ENCODE measurements around the gene ARFGAP2. TPM values are rescaled to one million over a fixed set of nuclear protein-coding genes. Genes with fewer than 3 reads are reported as not detected.

ARFGAP2 gene
- polyA plus RNA-seq, 2 donors, result 47.7 to 49.6 TPM

- Histone ChIP-seq H3K9me3 (ENCODE audit: control insufficient read depth in 2 of 2, insufficient read depth in 1 of 2, low read depth in 1 of 2, low read length in 1 of 2) (no peaks in the 10 kb centered on the region), H3K4me1 (ENCODE audit: control insufficient read depth in 2 of 2, insufficient read depth in 2 of 2, low read length in 1 of 2) (peaks cover 8 to 9% of the 10 kb centered on the region in 2 donors), H3K36me3 (ENCODE audit: control insufficient read depth in 2 of 2, insufficient read depth in 2 of 2, low read length in 1 of 2) (peaks cover 0 to 2% of the 10 kb centered on the region in 2 donors), H3K27me3 (ENCODE audit: control insufficient read depth in 1 of 2, insufficient read depth in 2 of 2, low read length in 2 of 2) (no peaks in the 10 kb centered on the region), H3K4me3 (ENCODE audit: low read depth in 1 of 2, low read length in 2 of 2) (no peak overlapping the region), H3K27ac (ENCODE audit: low read depth in 2 of 2, low read length in 1 of 2) (no peak overlapping the region)
- 70 to 71% methylated on average over 18 of the region's 18 CpGs for WGBS, 2 donors
Observed at GRCh38 chr11:47154616-47155570, 21.8 kb downstream of the ARFGAP2 start.

- no peak overlapping the region for H3K27ac ChIP-seq (ENCODE audit: low read depth in 2 of 2, low read length in 1 of 2)
- H3K9me3 ChIP-seq (ENCODE audit: control insufficient read depth in 2 of 2, insufficient read depth in 1 of 2, low read depth in 1 of 2, low read length in 1 of 2), result no peaks in the 10 kb centered on the region
- no peaks in the 10 kb centered on the region for H3K27me3 ChIP-seq (ENCODE audit: control insufficient read depth in 1 of 2, insufficient read depth in 2 of 2, low read length in 2 of 2)
- H3K36me3 ChIP-seq (ENCODE audit: control insufficient read depth in 2 of 2, insufficient read depth in 2 of 2, low read length in 1 of 2), result peaks cover 0 to 2% of the 10 kb centered on the region in 2 donors
- H3K4me3 ChIP-seq (ENCODE audit: low read depth in 1 of 2, low read length in 2 of 2), result no peak overlapping the region
- 38% methylated on average over 11 of the region's 11 CpGs for WGBS, 2 donors
- peaks cover 8 to 14% of the 10 kb centered on the region in 2 donors for H3K4me1 ChIP-seq (ENCODE audit: control insufficient read depth in 2 of 2, insufficient read depth in 2 of 2, low read length in 1 of 2)
Observed at GRCh38 chr11:47152953-47153950, 23.4 kb downstream of the ARFGAP2 start.

- Histone ChIP-seq H3K36me3 (ENCODE audit: control insufficient read depth in 2 of 2, insufficient read depth in 2 of 2, low read length in 1 of 2) (peaks cover 0 to 2% of the 10 kb centered on the region in 2 donors), H3K4me1 (ENCODE audit: control insufficient read depth in 2 of 2, insufficient read depth in 2 of 2, low read length in 1 of 2) (peaks cover 6 to 10% of the 10 kb centered on the region in 2 donors), H3K4me3 (ENCODE audit: low read depth in 1 of 2, low read length in 2 of 2) (no peak overlapping the region), H3K27ac (ENCODE audit: low read depth in 2 of 2, low read length in 1 of 2) (no peak overlapping the region), H3K27me3 (ENCODE audit: control insufficient read depth in 1 of 2, insufficient read depth in 2 of 2, low read length in 2 of 2) (no peaks in the 10 kb centered on the region), H3K9me3 (ENCODE audit: control insufficient read depth in 2 of 2, insufficient read depth in 1 of 2, low read depth in 1 of 2, low read length in 1 of 2) (no peaks in the 10 kb centered on the region)
- 84 to 86% methylated on average over 16 of the region's 16 CpGs for WGBS, 2 donors
Observed at GRCh38 chr11:47152126-47152952, 24.3 kb downstream of the ARFGAP2 start.

GRCh38 chr11:47149782-47150181, 26.9 kb downstream of the ARFGAP2 start:
- Histone ChIP-seq H3K9me3 (ENCODE audit: control insufficient read depth in 2 of 2, insufficient read depth in 1 of 2, low read depth in 1 of 2, low read length in 1 of 2) (no peaks in the 10 kb centered on the region), H3K4me1 (ENCODE audit: control insufficient read depth in 2 of 2, insufficient read depth in 2 of 2, low read length in 1 of 2) (peaks cover 0 to 5% of the 10 kb centered on the region in 2 donors), H3K36me3 (ENCODE audit: control insufficient read depth in 2 of 2, insufficient read depth in 2 of 2, low read length in 1 of 2) (no peaks in the 10 kb centered on the region), H3K27ac (ENCODE audit: low read depth in 2 of 2, low read length in 1 of 2) (no peak overlapping the region), H3K27me3 (ENCODE audit: control insufficient read depth in 1 of 2, insufficient read depth in 2 of 2, low read length in 2 of 2) (no peaks in the 10 kb centered on the region), H3K4me3 (ENCODE audit: low read depth in 1 of 2, low read length in 2 of 2) (no peak overlapping the region)
- WGBS, 2 donors, result 35 to 37% methylated on average over 2 of the region's 2 CpGs

- H3K36me3 ChIP-seq (ENCODE audit: control insufficient read depth in 2 of 2, insufficient read depth in 2 of 2, low read length in 1 of 2), result no peaks in the 10 kb centered on the region
- H3K9me3 ChIP-seq (ENCODE audit: control insufficient read depth in 2 of 2, insufficient read depth in 1 of 2, low read depth in 1 of 2, low read length in 1 of 2), result no peaks in the 10 kb centered on the region
- peaks cover 0 to 5% of the 10 kb centered on the region in 2 donors for H3K4me1 ChIP-seq (ENCODE audit: control insufficient read depth in 2 of 2, insufficient read depth in 2 of 2, low read length in 1 of 2)
- 28 to 37% methylated on average over 10 of the region's 10 CpGs for WGBS, 2 donors
- no peaks in the 10 kb centered on the region for H3K27me3 ChIP-seq (ENCODE audit: control insufficient read depth in 1 of 2, insufficient read depth in 2 of 2, low read length in 2 of 2)
- no peak overlapping the region for H3K27ac ChIP-seq (ENCODE audit: low read depth in 2 of 2, low read length in 1 of 2)
- H3K4me3 ChIP-seq (ENCODE audit: low read depth in 1 of 2, low read length in 2 of 2), result no peak overlapping the region
Observed at GRCh38 chr11:47148903-47149531, 27.7 kb downstream of the ARFGAP2 start.

- 77 to 90% methylated on average over 4 of the region's 4 CpGs for whole genome bisulfite sequencing, 2 donors
- Histone ChIP-seq H3K27ac (ENCODE audit: low read depth in 2 of 2, low read length in 1 of 2) (no peak overlapping the region), H3K4me1 (ENCODE audit: control insufficient read depth in 2 of 2, insufficient read depth in 2 of 2, low read length in 1 of 2) (peaks cover under 1 to 5% of the 10 kb centered on the region in 2 donors), H3K9me3 (ENCODE audit: control insufficient read depth in 2 of 2, insufficient read depth in 1 of 2, low read depth in 1 of 2, low read length in 1 of 2) (no peaks in the 10 kb centered on the region), H3K4me3 (ENCODE audit: low read depth in 1 of 2, low read length in 2 of 2) (no peak overlapping the region), H3K27me3 (ENCODE audit: control insufficient read depth in 1 of 2, insufficient read depth in 2 of 2, low read length in 2 of 2) (no peaks in the 10 kb centered on the region), H3K36me3 (ENCODE audit: control insufficient read depth in 2 of 2, insufficient read depth in 2 of 2, low read length in 1 of 2) (no peaks in the 10 kb centered on the region)
Observed at GRCh38 chr11:47148270-47148669, 28.4 kb downstream of the ARFGAP2 start.

GRCh38 chr11:47147681-47148080, 29.0 kb downstream of the ARFGAP2 start:
- H3K4me1 ChIP-seq (ENCODE audit: control insufficient read depth in 2 of 2, insufficient read depth in 2 of 2, low read length in 1 of 2), result peaks cover 5% of the 10 kb centered on the region in 2 donors
- H3K4me3 ChIP-seq (ENCODE audit: low read depth in 1 of 2, low read length in 2 of 2), result no peak overlapping the region
- WGBS, 2 donors, result 96 to 97% methylated on average over 7 of the region's 7 CpGs

GRCh38 chr11:47147250-47147649, 29.4 kb downstream of the ARFGAP2 start:
- no peak overlapping the region for H3K27ac ChIP-seq (ENCODE audit: low read depth in 2 of 2, low read length in 1 of 2)
- peaks cover 5% of the 10 kb centered on the region in 2 donors for H3K4me1 ChIP-seq (ENCODE audit: control insufficient read depth in 2 of 2, insufficient read depth in 2 of 2, low read length in 1 of 2)
- WGBS, 2 donors, result 81 to 91% methylated on average over 2 of the region's 2 CpGs
- H3K36me3 ChIP-seq (ENCODE audit: control insufficient read depth in 2 of 2, insufficient read depth in 2 of 2, low read length in 1 of 2), result no peaks in the 10 kb centered on the region
- H3K4me3 ChIP-seq (ENCODE audit: low read depth in 1 of 2, low read length in 2 of 2), result no peak overlapping the region
- no peaks in the 10 kb centered on the region for H3K9me3 ChIP-seq (ENCODE audit: control insufficient read depth in 2 of 2, insufficient read depth in 1 of 2, low read depth in 1 of 2, low read length in 1 of 2)
- no peaks in the 10 kb centered on the region for H3K27me3 ChIP-seq (ENCODE audit: control insufficient read depth in 1 of 2, insufficient read depth in 2 of 2, low read length in 2 of 2)

More at GRCh38 chr11:47147681-47148080, 29.0 kb downstream of the ARFGAP2 start:
- no peaks in the 10 kb centered on the region for H3K27me3 ChIP-seq (ENCODE audit: control insufficient read depth in 1 of 2, insufficient read depth in 2 of 2, low read length in 2 of 2)
- H3K27ac ChIP-seq (ENCODE audit: low read depth in 2 of 2, low read length in 1 of 2), result no peak overlapping the region
- H3K36me3 ChIP-seq (ENCODE audit: control insufficient read depth in 2 of 2, insufficient read depth in 2 of 2, low read length in 1 of 2), result no peaks in the 10 kb centered on the region
- H3K9me3 ChIP-seq (ENCODE audit: control insufficient read depth in 2 of 2, insufficient read depth in 1 of 2, low read depth in 1 of 2, low read length in 1 of 2), result no peaks in the 10 kb centered on the region
